HS-27A (cell line): ENCODE data around the gene BMPER.

Source experiments
- DNase-seq: peaks from one replicate; pipeline ENCODE4 v3.0.0-alpha.2; 2012; ENCODE audit warnings: low read depth, missing footprints

BMPER gene

DNA sequence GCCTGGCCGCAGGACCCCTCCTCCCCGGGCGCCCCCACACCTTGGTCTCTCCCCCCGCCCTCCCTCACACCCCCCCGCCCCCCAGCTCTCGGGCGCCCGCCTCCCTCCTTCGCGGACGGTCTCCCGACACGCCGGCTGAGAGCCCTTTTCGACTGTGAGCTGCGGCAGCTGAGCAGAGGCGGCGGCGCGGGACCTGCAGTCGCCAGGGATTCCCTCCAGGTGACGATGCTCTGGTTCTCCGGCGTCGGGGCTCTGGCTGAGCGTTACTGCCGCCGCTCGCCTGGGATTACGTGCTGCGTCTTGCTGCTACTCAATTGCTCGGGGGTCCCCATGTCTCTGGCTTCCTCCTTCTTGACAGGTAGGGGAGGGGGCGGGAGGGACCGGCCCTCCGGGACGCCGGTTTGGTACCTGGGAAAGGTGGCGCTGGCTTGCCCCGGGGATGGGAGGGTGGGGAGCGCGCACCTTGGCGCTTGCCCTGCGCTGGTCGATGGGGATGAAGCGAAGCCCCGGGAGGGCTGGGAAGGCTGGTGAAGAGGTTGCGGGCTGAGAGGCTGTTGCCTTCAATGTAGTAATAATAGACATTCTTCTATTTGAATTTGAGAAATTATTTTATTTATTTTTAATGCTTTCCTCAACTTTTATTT, at the start of gene BMPER:
Gene BMPER (plus strand): TSS at position 151 of the 644 bp plus-strand sequence. CDS start 75 bp downstream, at position 226.
- no peak for DNase-seq

DNA sequence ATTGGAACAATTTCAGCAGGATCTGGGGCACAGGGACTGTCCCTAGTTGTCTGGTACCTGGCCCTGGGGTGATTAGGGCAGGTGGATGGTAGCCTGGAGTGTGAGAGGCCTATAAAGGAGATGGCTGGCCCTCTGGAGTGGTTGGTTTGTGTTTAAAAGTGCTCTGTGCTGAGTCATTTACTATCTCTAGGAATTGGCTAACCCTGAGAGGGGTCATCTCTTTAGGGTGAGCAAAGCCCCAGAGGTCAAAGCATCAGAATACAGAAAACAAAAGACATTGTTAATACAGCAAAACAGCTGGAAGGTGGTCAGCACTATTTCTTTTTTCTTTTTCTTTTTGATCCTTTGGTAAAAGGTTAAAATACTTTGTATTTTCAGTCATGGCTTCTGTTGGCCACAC, 43.4 kb upstream of the BMPER start:
- DNase-seq = no peak

- DNase-seq = no peak
These were observed 42.2 kb upstream of the BMPER start for GRCh38 chr7:33862946-33863814.

DNA sequence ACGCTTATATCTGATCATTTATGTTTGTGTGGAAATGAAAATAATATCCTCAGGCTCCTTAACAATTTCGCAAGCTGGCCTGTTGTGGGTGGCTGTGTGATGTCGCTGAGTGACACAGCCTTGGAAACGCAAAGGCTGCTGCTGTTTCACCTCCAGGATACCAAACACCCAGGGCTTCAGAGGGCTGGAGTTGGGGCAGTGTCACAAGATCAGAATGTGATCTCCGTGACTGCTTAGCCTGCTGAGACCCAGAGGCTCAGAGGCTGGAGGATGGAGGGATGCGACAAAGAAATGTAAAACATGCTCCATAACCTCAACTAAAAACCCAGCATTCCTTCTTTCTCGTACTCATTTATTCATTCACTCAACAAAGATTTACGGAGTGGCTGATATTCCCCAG, 37.2 kb upstream of the BMPER start:
- DNase-seq = no peak

- DNase-seq = no peak
These were observed 36.2 kb upstream of the BMPER start for GRCh38 chr7:33869176-33869575.

DNA sequence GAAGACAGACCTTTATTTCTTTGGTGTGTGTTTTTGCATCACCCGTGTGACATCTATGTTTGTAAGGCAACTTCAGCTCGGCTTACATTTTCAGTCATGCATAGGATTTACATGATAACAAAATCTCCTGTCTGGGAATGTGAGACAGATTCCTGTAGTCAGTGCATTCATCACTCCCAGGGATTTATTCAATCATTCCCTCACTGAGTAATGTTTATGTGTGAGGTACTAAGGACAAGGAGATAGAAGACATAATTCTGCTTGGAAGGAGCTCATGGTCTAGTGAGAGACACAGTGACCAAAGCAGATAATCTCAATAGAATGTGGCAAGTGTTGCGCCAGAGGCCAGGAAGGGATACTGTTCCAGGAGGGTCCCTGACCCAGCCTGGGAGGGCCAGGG, 35.2 kb upstream of the BMPER start:
- DNase-seq = no peak

DNA sequence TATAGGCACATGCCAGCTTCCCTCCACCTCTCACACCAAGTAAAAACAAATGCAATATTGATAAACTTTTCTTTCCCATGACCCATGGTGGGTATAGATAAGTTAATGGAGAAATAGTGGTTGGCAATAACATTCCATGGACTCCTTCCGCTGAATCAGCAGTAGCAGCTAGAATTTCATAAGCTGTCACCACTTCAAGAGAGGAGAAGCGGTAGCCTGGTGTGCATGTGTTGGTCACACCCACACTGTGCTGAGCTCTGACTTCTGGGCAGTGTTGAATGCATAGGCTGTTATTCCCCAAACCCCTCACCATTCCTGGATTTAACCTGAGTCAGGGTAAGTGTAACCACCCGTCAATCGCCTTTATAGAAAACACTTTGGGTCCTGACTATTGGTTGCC, 32.5 kb upstream of the BMPER start:
- DNase-seq = no peak

GRCh38 chr7:33873518-33873917, 31.8 kb upstream of the BMPER start:
- no peak for DNase-seq

GRCh38 chr7:33873981-33874750, 31.2 kb upstream of the BMPER start:
- DNase-seq = no peak

DNA sequence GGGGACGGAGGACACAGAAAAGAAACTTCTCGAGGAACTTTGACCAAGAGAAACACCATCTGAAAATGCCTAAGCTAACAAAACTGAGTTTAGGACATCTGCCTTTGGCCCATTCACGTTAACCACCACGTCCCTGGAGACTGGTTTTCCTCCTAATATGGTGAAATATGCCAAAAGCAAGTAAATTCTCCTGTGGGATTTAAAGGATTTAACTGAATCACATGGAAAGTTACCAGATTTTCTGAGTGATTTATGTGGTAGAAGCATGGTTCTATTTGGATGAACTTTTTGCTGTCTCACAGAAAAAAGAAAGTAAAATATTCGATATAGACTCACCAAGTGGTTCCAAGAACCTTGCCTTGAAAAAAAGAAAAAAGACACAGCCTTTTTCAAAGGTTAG, 30.4 kb upstream of the BMPER start:
- DNase-seq = no peak

DNA sequence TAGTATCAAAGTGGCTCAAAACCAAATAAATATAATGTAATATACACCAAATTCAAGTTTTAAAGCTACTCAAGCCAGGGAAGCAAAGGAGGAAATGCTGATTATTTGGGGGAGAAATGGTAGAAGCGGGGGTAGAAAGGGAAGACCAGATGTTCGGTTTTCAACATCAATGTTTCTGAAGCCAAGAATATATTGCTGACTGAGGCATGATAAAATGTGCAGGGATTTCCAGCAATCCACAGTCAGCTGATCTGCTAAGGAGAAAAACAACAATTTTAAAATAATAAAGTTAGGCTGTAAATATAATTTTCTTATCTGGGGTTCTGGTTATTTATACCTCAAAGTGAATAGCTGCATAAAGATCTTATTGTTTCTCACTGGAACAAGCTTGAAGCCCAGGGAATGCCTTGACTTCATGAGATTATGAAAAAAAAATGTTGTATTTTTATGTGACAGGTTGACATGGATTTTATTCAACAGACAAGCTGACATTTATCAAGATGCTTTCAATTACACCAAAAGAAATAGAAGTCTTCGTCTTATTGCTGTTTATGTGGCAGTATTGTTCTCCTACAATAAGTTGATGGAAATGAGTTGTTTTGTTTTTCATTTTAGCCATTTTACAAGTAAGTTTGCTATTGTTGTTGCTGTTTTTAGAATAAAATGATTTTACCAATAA, 28.6 kb upstream of the BMPER start:
- DNase-seq = no peak

DNA sequence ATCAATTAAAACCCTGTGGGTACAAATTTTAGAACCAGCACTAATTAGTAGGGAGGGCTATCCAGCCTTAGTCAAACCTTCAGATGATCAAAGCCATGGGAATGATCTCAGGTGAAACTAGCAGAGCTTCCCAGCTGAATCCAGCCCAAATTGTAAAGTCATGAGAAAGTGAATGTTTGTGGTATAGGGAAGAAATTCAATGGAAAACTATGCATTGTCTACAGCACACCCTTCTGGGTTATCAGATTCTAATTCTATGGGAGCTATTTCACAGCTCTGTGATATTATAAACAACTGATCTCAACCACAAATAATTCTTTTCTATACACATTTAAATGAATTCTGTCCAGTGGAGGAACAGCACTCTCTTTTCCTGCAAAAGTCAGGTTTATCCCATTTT, 24.6 kb upstream of the BMPER start:
- no peak for DNase-seq

DNA sequence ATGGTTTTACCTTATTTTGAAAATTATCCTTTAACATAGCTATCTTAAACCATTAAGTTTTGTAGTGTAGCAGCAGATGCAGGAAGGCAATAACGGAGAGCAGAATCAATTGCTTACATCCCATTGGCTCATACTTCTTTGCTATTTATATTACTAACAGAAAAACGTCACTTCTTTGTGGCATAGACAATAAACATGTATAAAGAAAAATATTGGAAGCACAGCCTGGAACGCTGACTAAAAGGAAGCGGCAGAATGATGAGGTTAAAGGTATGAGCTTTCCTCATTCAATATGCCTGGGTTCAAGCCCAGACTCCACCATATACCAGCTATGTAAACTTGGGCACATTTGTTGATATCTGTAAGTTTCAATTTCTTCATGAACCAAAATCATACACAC, 24.0 kb upstream of the BMPER start:
- no peak for DNase-seq

DNA sequence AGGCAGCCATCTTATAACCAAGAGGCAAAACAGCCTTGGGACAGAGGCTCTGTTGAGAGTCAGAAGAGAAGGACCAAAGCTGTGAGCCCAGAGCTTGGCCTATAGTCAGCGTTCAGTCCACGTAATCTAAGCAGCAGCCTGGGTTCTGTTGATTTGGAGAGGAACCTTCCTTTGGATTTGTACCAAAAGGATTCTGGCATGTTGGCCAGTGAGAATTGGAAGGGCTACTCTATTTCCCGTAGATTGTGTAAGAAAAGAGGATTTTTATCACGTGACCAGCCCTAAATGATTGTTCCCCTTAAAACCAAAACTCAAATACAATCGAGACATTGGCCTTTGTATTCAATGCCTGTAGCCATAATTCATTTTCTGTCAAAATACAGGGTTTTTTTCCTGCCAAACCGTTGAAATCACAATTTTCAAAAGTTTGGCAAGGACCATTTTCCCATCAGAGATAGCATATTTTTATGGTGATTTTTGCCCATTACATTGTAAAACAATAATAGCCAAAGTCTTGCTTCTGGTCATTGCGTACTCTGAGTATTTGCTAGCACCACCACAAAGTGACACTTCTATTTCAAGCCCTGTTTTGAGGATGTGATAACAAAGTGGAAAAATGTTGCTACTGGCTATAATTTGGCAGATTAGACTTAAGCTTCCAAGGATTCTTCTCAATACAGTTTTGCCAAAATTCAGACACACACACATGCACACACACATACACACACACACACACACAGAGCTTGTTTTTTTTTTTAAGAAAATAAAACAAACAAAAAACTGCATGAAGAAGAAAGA, 23.1 kb upstream of the BMPER start:
- DNase-seq = no peak

DNA sequence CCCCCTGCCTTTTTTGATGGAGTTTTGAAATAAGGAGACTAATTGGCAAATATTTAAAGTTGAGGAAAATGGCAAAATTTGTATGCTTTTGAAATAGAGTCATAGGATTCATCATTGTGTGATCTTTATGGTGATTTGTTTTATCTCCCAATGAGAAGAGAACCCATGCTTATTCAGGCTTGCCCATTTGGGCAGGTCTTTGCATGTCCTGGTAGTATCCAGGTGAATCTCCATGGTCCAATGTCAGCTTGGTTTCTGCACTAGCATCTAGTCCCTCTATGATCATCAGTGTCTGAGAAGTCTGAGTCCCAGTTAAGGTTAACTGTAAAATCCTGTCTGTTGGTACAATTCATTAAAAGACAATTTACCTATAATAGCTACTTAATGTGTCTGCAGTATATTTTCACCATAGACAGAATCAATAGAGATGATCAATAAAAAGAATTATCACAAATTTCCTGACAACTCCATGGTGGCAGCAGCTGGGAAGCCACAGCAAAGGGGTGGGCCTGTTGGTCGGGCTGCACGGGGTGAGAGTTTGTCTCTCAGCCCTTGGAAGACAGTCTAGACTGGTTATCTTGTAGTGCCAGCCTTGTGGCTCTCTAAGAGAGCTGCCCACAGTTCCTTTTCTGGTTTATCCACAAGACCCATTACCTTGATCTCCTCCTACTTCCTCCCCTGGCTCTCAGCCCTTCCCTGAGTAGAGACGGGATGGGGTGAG, 22.2 kb upstream of the BMPER start:
- DNase-seq = no peak

- DNase-seq = no peak
These were observed 21.7 kb upstream of the BMPER start for GRCh38 chr7:33883671-33883965.

GRCh38 chr7:33885290-33886148, 19.8 kb upstream of the BMPER start:
- DNase-seq = no peak

GRCh38 chr7:33886149-33886623, 19.2 kb upstream of the BMPER start:
- DNase-seq = no peak

GRCh38 chr7:33887266-33887975, 17.9 kb upstream of the BMPER start:
- DNase-seq = no peak
